Measurements from ENCODE around the gene SEC14L2. TPM values are rescaled to one million over a fixed set of nuclear protein-coding genes. Genes with fewer than 3 reads are reported as not detected.

SEC14L2 gene
- total and polyA plus RNA-seq, 2 experiments from 2014 or later: 2.5 to 4.2 TPM

GRCh38 chr22:30370641-30371230 lies 26.1 kb upstream of the SEC14L2 start (continued):
- TF ChIP-seq REST (IDR thresholded peaks at IDR 0.05; ENCODE audit: unreplicated experiment) (no peak), EZH2phosphoT487 (IDR thresholded peaks at IDR 0.05; ENCODE audit: unreplicated experiment) (no peak), STAT1 (IDR thresholded peaks at IDR 0.05; ENCODE audit: unreplicated experiment) (no peak), CTCF (conservative IDR thresholded peaks at IDR 0.05; ENCODE audit: low read depth in 2 of 2) (no peak)

GRCh38 chr22:30371321-30371720 lies 25.5 kb upstream of the SEC14L2 start:
- Mint-ChIP-seq H3K4me1 (peaks cover 5% of the 10 kb centered on the region), H3K27me3 (ENCODE audit: insufficient read depth, low read depth, poor library complexity) (peaks cover 13% of the 10 kb centered on the region), H3K4me3 (no peak overlapping the region), H3K27ac (no peak overlapping the region), H3K36me3 (ENCODE audit: low read depth) (peaks cover 3% of the 10 kb centered on the region), H3K9me3 (no peaks in the 10 kb centered on the region; the same call in 2 of the 3 replicates)
- Histone ChIP-seq H3K4me2 (no peak overlapping the region), H3K27me3 (ENCODE audit: insufficient read depth) (no peaks in the 10 kb centered on the region), H3K36me3 (ENCODE audit: insufficient read depth) (no peaks in the 10 kb centered on the region), H4K20me1 (replicated peaks; ENCODE audit: insufficient read depth) (no peaks in the 10 kb centered on the region), H3F3A (replicated peaks; ENCODE audit: low read depth) (no peaks in the 10 kb centered on the region; the same call in 1 of the 2 replicates), H3K4me1 (ENCODE audit: insufficient read depth) (no peaks in the 10 kb centered on the region), H3K4me3 (no peak overlapping the region), H2AFZ (no peak overlapping the region), H3K79me2 (replicated peaks; ENCODE audit: insufficient read depth) (no peaks in the 10 kb centered on the region), H3K27ac (ENCODE audit: low read depth) (no peak overlapping the region), H3K9me2 (ENCODE audit: insufficient read depth) (no peaks in the 10 kb centered on the region)
- DNase-seq (ENCODE audit: low spot score) (no peak), ATAC-seq (no peak)
- no peak for TF ChIP-seq STAT1 (IDR thresholded peaks at IDR 0.05; ENCODE audit: unreplicated experiment)
- no peak for TF ChIP-seq EZH2 (IDR thresholded peaks at IDR 0.05; ENCODE audit: low read depth, unreplicated experiment)
- no peak for TF ChIP-seq REST (IDR thresholded peaks at IDR 0.05; ENCODE audit: unreplicated experiment)
- no peak for TF ChIP-seq EZH2phosphoT487 (IDR thresholded peaks at IDR 0.05; ENCODE audit: unreplicated experiment)
- no peak for TF ChIP-seq NANOG (IDR thresholded peaks at IDR 0.05; ENCODE audit: borderline replicate concordance)
- no peak for TF ChIP-seq ZNF331 (CRISPR knock-in tag; IDR thresholded peaks at IDR 0.05; ENCODE audit: low read depth)
- TF ChIP-seq ZNF114 (CRISPR knock-in tag; IDR thresholded peaks at IDR 0.05): no peak
- no peak for TF ChIP-seq CTCF (conservative IDR thresholded peaks at IDR 0.05; ENCODE audit: low read depth in 2 of 2)
- no peak for TF ChIP-seq JUNB (IDR thresholded peaks at IDR 0.05; ENCODE audit: unreplicated experiment)
- TF ChIP-seq CREB1 (CRISPR knock-in tag; IDR thresholded peaks at IDR 0.05; ENCODE audit: low read depth): no peak
